ENCODE data around the gene KNOP1.

The KNOP1 gene

DNA sequence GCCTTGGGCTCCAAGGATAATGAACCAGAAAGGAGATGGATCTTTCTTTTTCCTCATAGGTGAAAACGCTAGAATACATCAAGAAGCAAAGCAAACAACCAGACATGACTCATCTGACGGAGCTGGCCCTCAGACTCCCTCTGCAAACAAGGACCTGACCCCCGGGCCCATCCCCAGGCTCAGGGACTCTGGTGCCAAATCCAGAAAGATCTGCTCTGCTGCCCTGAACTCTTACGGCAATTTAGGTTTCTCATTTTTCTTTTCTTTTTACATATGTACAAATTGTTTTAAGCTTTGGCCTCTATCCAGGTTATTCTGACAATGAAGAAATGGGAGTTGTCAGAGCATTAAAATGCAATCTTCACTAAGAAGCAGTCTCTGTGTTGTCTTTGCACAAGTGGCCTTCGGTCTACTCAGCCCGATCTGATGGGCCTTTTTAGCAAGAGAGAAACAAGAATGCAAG is 17.7 kb downstream of the KNOP1 start:
- no peaks in the 10 kb centered on the region for H3K4me1 ChIP-seq (ENCODE audit: control insufficient read depth, low read length)
- TF ChIP-seq EZH2phosphoT487 (IDR thresholded peaks at IDR 0.05; ENCODE audit: borderline replicate concordance, low read length), result no peak
- TF ChIP-seq, protein P1, sequence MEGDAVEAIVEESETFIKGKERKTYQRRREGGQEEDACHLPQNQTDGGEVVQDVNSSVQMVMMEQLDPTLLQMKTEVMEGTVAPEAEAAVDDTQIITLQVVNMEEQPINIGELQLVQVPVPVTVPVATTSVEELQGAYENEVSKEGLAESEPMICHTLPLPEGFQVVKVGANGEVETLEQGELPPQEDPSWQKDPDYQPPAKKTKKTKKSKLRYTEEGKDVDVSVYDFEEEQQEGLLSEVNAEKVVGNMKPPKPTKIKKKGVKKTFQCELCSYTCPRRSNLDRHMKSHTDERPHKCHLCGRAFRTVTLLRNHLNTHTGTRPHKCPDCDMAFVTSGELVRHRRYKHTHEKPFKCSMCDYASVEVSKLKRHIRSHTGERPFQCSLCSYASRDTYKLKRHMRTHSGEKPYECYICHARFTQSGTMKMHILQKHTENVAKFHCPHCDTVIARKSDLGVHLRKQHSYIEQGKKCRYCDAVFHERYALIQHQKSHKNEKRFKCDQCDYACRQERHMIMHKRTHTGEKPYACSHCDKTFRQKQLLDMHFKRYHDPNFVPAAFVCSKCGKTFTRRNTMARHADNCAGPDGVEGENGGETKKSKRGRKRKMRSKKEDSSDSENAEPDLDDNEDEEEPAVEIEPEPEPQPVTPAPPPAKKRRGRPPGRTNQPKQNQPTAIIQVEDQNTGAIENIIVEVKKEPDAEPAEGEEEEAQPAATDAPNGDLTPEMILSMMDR (IDR thresholded peaks at IDR 0.05; ENCODE audit: low read depth, low read length, poor library complexity, severe bottlenecking), result no peak
- H3K79me2 ChIP-seq (ENCODE audit: control insufficient read depth, low read length), result peaks cover 2% of the 10 kb centered on the region; the same call in 1 of the 2 replicates
- no peak overlapping the region for H3K4me3 ChIP-seq (ENCODE audit: low read length)
- peaks cover 56% of the 10 kb centered on the region for H3K36me3 ChIP-seq (ENCODE audit: control insufficient read depth, low read length)
- peaks cover 4% of the 10 kb centered on the region; the same call in 1 of the 2 replicates for H4K20me1 ChIP-seq (ENCODE audit: control insufficient read depth, insufficient read depth, low read depth, low read length)
- no peaks in the 10 kb centered on the region for H3K27me3 ChIP-seq (ENCODE audit: control insufficient read depth, low read length)
- H3K27ac ChIP-seq (ENCODE audit: low read depth, low read length), result no peak overlapping the region
- no peaks in the 10 kb centered on the region for H3F3A ChIP-seq (ENCODE audit: control insufficient read depth, insufficient read depth)
- H3K9me2 ChIP-seq (replicated peaks; ENCODE audit: control insufficient read depth, low read length), result no peaks in the 10 kb centered on the region
- no peaks in the 10 kb centered on the region for H3K9me3 ChIP-seq (ENCODE audit: control insufficient read depth, insufficient read depth, low read length)
- no peak overlapping the region for H3K4me2 ChIP-seq (ENCODE audit: low read length)

DNA sequence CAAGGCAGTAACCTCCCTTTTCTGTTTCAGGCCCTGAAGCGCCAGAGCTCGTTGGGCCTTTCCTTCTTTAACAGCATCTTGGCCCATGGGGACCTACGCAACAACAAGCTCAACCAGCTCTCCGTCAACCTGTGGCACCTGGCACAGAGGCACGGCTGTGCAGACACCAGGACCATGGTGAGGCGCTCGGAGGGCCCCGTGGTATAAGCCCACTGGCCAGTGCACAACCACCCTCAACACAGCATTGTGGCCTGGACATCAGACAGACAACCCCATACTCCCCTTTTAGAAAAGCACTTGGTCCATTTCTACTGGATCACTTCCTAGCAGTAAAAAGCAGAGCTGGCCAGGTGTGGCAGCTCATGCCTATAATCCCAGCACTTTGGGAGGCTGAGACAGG is 18.6 kb downstream of the KNOP1 start:
- Histone ChIP-seq H3K4me2 (ENCODE audit: low read length) (no peak overlapping the region), H3K36me3 (ENCODE audit: control insufficient read depth, low read length) (peaks cover 47% of the 10 kb centered on the region), H3K9me2 (replicated peaks; ENCODE audit: control insufficient read depth, low read length) (no peaks in the 10 kb centered on the region), H3K4me1 (ENCODE audit: control insufficient read depth, low read length) (no peaks in the 10 kb centered on the region), H3K79me2 (ENCODE audit: control insufficient read depth, low read length) (0 out of 2 replicates have a peak, but pooled peaks cover 2% of the 10 kb centered on the region), H3K27ac (ENCODE audit: low read depth, low read length) (no peak overlapping the region), H3K4me3 (ENCODE audit: low read length) (no peak overlapping the region), H4K20me1 (ENCODE audit: control insufficient read depth, insufficient read depth, low read depth, low read length) (peaks cover 4% of the 10 kb centered on the region; the same call in 1 of the 2 replicates), H3K27me3 (ENCODE audit: control insufficient read depth, low read length) (no peaks in the 10 kb centered on the region), H3K9me3 (ENCODE audit: control insufficient read depth, insufficient read depth, low read length) (no peaks in the 10 kb centered on the region), H3F3A (ENCODE audit: control insufficient read depth, insufficient read depth) (no peaks in the 10 kb centered on the region)
- TF ChIP-seq EZH2phosphoT487 (IDR thresholded peaks at IDR 0.05; ENCODE audit: borderline replicate concordance, low read length), result no peak
- TF ChIP-seq, protein P1 (IDR thresholded peaks at IDR 0.05; ENCODE audit: low read depth, low read length, poor library complexity, severe bottlenecking), result no peak

GRCh38 chr16:19698480-19699465 is 19.3 kb downstream of the KNOP1 start:
- no peaks in the 10 kb centered on the region for H3F3A ChIP-seq (ENCODE audit: control insufficient read depth, insufficient read depth)
- H3K4me3 ChIP-seq (ENCODE audit: low read length), result no peak overlapping the region
- H3K36me3 ChIP-seq (ENCODE audit: control insufficient read depth, low read length), result peaks cover 40% of the 10 kb centered on the region
- H3K27ac ChIP-seq (ENCODE audit: low read depth, low read length), result no peak overlapping the region
- H3K4me1 ChIP-seq (ENCODE audit: control insufficient read depth, low read length), result no peaks in the 10 kb centered on the region
- no peak overlapping the region for H3K4me2 ChIP-seq (ENCODE audit: low read length)
- H3K9me3 ChIP-seq (ENCODE audit: control insufficient read depth, insufficient read depth, low read length), result no peaks in the 10 kb centered on the region
- TF ChIP-seq, protein P1 (IDR thresholded peaks at IDR 0.05; ENCODE audit: low read depth, low read length, poor library complexity, severe bottlenecking), result no peak
- TF ChIP-seq EZH2phosphoT487 (IDR thresholded peaks at IDR 0.05; ENCODE audit: borderline replicate concordance, low read length), result no peak
- H4K20me1 ChIP-seq (ENCODE audit: control insufficient read depth, insufficient read depth, low read depth, low read length), result peaks cover 4% of the 10 kb centered on the region; the same call in 1 of the 2 replicates
- H3K27me3 ChIP-seq (ENCODE audit: control insufficient read depth, low read length), result no peaks in the 10 kb centered on the region
- 0 out of 2 replicates have a peak, but pooled peaks cover 2% of the 10 kb centered on the region for H3K79me2 ChIP-seq (ENCODE audit: control insufficient read depth, low read length)
- no peaks in the 10 kb centered on the region for H3K9me2 ChIP-seq (replicated peaks; ENCODE audit: control insufficient read depth, low read length)

Data from DOHH2 (cell line).